ENCODE results near the gene PIK3AP1. TPM values are rescaled to one million over a fixed set of nuclear protein-coding genes. Genes with fewer than 3 reads are reported as not detected.

PIK3AP1 gene
- total RNA-seq, 4 donors from 2014 or later = 17.5 to 64.4 (median 23.7) TPM

- no peak for TF ChIP-seq CTCF (IDR thresholded peaks at IDR 0.05; ENCODE audit: low read depth)
These were observed 36.6 kb downstream of the PIK3AP1 start for GRCh38 chr10:96683710-96684109.

GRCh38 chr10:96683065-96683464 is 37.2 kb downstream of the PIK3AP1 start:
- TF ChIP-seq CTCF (IDR thresholded peaks at IDR 0.05; ENCODE audit: low read depth) = no peak

- no peak for TF ChIP-seq CTCF (IDR thresholded peaks at IDR 0.05; ENCODE audit: low read depth)
These were observed 38.8 kb downstream of the PIK3AP1 start for GRCh38 chr10:96681524-96681923.

- TF ChIP-seq CTCF (IDR thresholded peaks at IDR 0.05; ENCODE audit: low read depth) = no peak
These were observed 41.6 kb downstream of the PIK3AP1 start for GRCh38 chr10:96678725-96679124.

GRCh38 chr10:96676272-96677112 is 43.8 kb downstream of the PIK3AP1 start:
- no peak for TF ChIP-seq CTCF (IDR thresholded peaks at IDR 0.05; ENCODE audit: low read depth)

- TF ChIP-seq CTCF (IDR thresholded peaks at IDR 0.05; ENCODE audit: low read depth) = no peak
These were observed 44.5 kb downstream of the PIK3AP1 start for GRCh38 chr10:96675846-96676245.

- no peak for TF ChIP-seq CTCF (IDR thresholded peaks at IDR 0.05; ENCODE audit: low read depth)
These were observed 46.8 kb downstream of the PIK3AP1 start for GRCh38 chr10:96673318-96674099.
